ENCODE data around the gene ARHGEF18. TPM values are rescaled to one million over a fixed set of nuclear protein-coding genes. Genes with fewer than 3 reads are reported as not detected.

ARHGEF18 gene
- 23.0 and 33.3 TPM in 2 replicates for total RNA-seq

GRCh38 chr19:7348587-7349230 is at the start of gene ARHGEF18:
ARHGEF18 (plus strand) TSS chr19:7348937; CDS start chr19:7362891, 13,954 bp downstream.

Other genes with a start within 250 kb of the ARHGEF18 start
- gene INSR, start 54.5 kb upstream of the ARHGEF18 start, total RNA-seq = 22.6 and 26.0 TPM in 2 replicates
- gene PEX11G, start 140.1 kb downstream of the ARHGEF18 start, total RNA-seq = 1.1 and 2.1 TPM in 2 replicates
- gene ZNF358, start 167.2 kb downstream of the ARHGEF18 start, total RNA-seq = 27.0 and 32.0 TPM in 2 replicates
- gene MCOLN1, start 173.7 kb downstream of the ARHGEF18 start, total RNA-seq = 6.3 and 7.0 TPM in 2 replicates
- 110 and 122 TPM in 2 replicates for gene PNPLA6, start 186.8 kb downstream of the ARHGEF18 start, total RNA-seq
- gene CAMSAP3, start 246.9 kb downstream of the ARHGEF18 start, total RNA-seq = 0.07 and 0.13 TPM in 2 replicates